Astrocyte of the cerebellum (primary cell): ENCODE results near the gene AR.

Experiments used
- DNase-seq: peaks from one replicate; pipeline ENCODE4 v3.0.0-alpha.2; 2011; ENCODE audit warnings: low read depth
- H3K4me3 ChIP-seq: 2 replicates; pipeline ENCODE4 v1.5.1; 2011; ENCODE audit warnings: mild to moderate bottlenecking, low read depth, low read length, moderate library complexity
- in situ Hi-C: cut with HindIII; loops from 2 replicates; pipeline ENCODE4 v1.10.0; 2017; ENCODE audit warnings: low sequenced_read_pairs
- TF ChIP-seq, protein P1 (sequence below): IDR thresholded peaks from 2 replicates; pipeline ENCODE4 v1.5.1; 2012; ENCODE audit warnings: low read length, low read depth, moderate library complexity, mild to moderate bottlenecking; ENCODE audit errors: missing control alignments

AR gene

DNA sequence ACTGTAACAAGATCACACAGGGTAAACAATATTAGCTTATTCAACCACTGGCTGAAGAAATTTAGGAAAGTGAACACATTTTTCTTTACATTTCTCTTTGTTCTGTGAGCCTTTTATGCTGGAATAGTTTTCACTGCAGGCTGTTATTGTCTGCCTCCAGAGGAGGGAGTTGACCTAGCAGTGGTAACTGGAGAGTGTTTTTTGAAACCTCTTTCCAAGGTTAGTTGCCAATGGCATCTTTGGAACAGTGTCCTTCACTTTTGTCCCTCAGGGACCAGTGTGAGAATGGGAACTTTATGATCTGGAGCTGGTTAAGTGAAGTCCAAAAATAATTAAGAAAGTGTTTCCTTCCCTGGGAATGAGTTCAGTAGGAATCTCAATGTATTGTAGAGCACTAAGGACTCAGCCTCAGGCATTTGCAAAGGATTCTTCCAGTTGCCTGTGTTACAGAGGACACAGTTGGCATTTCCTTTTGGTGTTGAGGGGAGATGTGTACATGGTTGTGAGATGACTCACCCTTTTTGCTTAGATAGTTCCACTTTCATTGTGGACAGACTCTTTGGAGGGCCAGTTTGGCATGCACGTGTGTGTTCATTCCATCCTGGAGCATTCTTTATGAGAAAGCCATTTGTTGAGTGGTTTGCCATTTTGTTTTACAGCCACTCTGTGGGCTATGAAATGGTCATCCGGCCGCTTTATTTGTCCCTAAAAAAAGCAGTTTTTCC lies 61.3 kb downstream of the AR start:
- peak; percentile 81 for DNase-seq
- in situ Hi-C loops: no loop called here
- TF ChIP-seq, protein P1, sequence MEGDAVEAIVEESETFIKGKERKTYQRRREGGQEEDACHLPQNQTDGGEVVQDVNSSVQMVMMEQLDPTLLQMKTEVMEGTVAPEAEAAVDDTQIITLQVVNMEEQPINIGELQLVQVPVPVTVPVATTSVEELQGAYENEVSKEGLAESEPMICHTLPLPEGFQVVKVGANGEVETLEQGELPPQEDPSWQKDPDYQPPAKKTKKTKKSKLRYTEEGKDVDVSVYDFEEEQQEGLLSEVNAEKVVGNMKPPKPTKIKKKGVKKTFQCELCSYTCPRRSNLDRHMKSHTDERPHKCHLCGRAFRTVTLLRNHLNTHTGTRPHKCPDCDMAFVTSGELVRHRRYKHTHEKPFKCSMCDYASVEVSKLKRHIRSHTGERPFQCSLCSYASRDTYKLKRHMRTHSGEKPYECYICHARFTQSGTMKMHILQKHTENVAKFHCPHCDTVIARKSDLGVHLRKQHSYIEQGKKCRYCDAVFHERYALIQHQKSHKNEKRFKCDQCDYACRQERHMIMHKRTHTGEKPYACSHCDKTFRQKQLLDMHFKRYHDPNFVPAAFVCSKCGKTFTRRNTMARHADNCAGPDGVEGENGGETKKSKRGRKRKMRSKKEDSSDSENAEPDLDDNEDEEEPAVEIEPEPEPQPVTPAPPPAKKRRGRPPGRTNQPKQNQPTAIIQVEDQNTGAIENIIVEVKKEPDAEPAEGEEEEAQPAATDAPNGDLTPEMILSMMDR: peak; percentile 34
- no peak overlapping the region for H3K4me3 ChIP-seq

DNA sequence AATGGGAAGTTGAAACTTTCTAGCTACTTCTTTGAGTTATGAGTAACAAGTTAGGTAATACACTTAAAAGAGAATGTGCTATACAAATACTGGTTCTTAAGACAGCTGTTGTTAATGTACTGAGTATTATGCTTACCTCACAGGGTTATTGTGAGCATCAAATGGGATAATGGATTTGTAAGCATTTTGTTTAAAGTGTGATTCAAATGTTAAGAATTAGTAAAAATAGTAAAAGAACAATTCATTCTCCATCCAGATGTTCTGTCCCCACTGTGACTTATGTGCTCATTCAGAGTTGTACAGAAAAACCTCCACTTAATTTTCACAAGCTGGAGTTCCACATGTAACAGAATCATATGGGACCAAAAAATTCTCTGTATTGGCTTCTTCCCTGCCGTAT lies 63.6 kb downstream of the AR start:
- TF ChIP-seq, protein P1: no peak
- no peak for DNase-seq
- no peak overlapping the region for H3K4me3 ChIP-seq
- in situ Hi-C loops: no loop called here

DNA sequence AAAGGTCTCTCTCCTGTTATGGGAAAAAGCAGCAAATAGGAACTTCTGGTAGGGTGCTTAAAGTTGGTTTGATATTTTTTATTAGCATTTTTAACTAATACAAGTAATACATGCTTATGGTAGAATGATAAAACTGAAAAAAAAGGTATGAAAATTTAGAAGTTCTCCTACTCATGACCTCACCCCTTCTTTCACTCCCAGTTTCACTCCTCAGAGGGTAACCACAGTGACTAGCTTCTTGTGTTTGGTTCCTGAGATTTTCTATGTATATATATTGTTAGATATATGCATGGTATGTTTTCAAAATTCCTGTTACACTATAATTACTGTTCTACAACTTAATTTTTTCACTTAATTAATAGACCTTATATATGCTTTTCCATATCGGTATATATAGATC lies 66.5 kb downstream of the AR start:
- TF ChIP-seq, protein P1: no peak
- in situ Hi-C loops: no loop called here
- H3K4me3 ChIP-seq: no peak overlapping the region
- DNase-seq: no peak

DNA sequence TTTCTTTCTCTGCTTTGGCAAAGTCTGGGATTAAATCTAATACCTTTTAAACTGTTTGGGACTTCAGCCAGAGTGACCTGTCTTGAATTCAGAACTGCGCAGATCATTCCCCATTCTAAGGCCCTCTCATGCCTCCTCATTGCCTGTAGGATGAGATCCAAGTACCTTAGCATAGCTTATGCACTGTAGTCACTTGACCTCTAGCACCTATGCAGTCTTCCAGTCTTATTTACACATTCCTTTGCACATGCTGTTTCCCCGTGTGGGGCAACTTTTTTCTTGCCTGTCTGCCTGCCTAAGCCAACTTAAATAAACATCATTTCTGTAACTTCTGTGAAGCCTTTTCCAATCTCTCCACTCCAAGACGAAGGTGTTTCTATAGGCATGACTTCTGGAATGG lies 68.4 kb downstream of the AR start:
- in situ Hi-C loops: no loop called here
- TF ChIP-seq, protein P1: no peak
- no peak for DNase-seq
- H3K4me3 ChIP-seq: no peak overlapping the region

DNA sequence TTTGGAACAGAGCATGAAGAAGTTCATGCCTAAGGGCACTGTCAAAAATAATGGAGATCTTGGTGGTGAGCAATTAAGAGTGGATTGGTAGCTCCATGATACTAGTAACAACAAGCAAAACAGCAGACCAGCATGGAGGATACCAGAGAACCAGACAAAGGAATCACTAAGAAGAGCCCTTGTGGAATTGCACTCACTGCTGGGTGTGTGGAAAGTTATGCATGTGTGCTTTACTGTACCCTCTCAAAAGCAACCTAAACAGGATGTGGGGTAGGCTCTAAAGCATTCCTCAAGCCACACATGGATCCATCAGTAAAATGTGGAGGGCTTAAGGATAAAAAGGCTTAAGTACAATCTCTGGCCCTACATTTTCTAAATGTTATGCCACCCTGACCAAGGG lies 69.5 kb downstream of the AR start:
- H3K4me3 ChIP-seq: no peak overlapping the region
- in situ Hi-C loops: no loop called here
- TF ChIP-seq, protein P1: no peak
- DNase-seq: no peak

DNA sequence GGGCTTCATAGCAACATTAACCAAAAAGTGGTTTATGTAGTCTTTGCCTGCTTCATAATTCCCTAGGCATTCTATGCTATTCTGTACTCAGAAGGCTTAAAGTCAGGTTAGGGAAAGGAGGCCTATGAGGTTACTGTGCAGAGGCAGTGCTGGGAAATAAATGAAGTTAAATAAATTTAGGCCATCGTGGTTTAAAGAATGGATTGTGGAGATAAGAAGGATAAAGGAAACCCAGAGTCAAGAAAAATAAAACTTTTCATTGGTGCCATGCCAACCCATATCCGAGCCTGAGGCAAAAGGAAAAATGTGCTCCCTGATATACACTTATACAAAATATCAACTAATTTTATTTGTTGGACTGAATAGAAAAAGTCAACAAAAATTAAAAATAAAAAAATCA lies 70.2 kb downstream of the AR start:
- TF ChIP-seq, protein P1: no peak
- in situ Hi-C loops: no loop called here
- no peak for DNase-seq
- no peak overlapping the region for H3K4me3 ChIP-seq
